ENCODE results near the gene CS.
A peak's percentile ranks its signal among the peaks of the same experiment; 100 is the strongest.

The CS gene

DNA sequence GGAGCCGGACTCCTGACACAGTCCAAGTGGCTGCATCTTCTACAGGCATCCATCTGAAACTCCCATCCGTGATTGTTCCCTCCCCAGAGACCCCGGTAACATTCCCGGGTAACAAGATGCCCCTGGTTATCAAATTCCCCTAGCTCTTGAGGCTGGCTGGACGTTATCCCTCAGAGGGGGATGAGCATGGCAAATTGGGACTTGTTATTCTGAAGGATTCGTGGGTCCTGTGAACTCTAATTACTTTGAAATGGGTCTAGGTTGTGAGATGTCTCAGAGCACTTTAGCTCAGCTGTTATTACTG is 34.3 kb upstream of the CS start:
- TF ChIP-seq, protein P1, sequence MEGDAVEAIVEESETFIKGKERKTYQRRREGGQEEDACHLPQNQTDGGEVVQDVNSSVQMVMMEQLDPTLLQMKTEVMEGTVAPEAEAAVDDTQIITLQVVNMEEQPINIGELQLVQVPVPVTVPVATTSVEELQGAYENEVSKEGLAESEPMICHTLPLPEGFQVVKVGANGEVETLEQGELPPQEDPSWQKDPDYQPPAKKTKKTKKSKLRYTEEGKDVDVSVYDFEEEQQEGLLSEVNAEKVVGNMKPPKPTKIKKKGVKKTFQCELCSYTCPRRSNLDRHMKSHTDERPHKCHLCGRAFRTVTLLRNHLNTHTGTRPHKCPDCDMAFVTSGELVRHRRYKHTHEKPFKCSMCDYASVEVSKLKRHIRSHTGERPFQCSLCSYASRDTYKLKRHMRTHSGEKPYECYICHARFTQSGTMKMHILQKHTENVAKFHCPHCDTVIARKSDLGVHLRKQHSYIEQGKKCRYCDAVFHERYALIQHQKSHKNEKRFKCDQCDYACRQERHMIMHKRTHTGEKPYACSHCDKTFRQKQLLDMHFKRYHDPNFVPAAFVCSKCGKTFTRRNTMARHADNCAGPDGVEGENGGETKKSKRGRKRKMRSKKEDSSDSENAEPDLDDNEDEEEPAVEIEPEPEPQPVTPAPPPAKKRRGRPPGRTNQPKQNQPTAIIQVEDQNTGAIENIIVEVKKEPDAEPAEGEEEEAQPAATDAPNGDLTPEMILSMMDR (IDR thresholded peaks at IDR 0.05; ENCODE audit: poor library complexity, severe bottlenecking), result peak; percentile 29
- no peaks in the 10 kb centered on the region for H3K27me3 ChIP-seq (ENCODE audit: insufficient read depth, poor library complexity, severe bottlenecking)
- peaks cover 5% of the 10 kb centered on the region for H3K4me1 ChIP-seq (ENCODE audit: insufficient read depth, poor library complexity, severe bottlenecking)
- H3K27ac ChIP-seq (ENCODE audit: poor library complexity, severe bottlenecking), result peak overlapping the region; percentile 79
- DNase-seq (ENCODE audit: low spot score), result no peak
- no peaks in the 10 kb centered on the region for H3K36me3 ChIP-seq (ENCODE audit: low read depth)
- no peak for ATAC-seq (ENCODE audit: low read depth)
- peak overlapping the region; percentile 47 for H3K4me3 ChIP-seq (ENCODE audit: severe bottlenecking)
- no peaks in the 10 kb centered on the region for H3K9me3 ChIP-seq (ENCODE audit: severe bottlenecking)

DNA sequence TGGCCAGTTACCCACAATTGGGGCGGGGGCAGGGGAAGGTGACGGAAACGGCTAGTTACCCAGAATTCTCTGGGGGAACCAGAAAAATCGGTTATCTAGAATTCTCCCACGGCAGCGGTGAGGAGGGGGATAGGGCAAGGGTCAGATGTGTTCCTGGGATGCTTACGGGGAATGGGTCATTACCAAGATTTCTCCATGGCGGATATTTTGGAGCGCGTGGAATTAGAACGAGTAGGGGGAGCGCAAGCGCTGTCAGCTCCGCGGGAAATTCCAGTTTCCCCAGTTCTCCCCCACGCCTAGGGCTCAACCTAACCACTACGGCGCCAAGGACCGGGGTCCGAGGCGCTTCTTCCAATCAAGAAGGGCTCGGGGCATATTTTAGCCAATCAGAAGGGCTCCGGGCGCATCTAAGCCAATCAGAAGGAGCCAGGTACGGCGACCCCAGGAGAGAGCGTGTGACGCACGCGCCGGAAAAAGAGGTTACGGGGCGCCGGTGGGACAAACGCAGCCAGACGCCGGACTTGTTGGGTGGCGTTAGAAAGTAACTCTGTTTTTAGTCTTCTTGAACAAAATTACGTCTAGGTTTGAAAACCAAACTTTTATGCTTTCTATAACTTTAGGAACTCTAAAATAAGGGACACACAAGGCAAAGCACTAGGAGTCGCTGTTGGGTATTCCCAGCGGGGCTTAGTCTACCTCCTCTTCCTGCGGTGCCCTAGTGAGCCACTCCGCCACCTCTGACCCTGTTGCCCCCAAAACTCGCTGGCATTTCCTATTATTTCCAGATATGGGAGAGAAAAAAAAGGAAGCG is 33.8 kb upstream of the CS start, which contains the start of gene PAN2:
Gene PAN2, minus strand, starts transcription at position 322 of the 811 bp plus-strand sequence. CDS start 906 bp downstream, outside the sequence.
- Histone ChIP-seq H3K4me3 (ENCODE audit: severe bottlenecking) (peak within 1 kb of the TSS; percentile 47), H3K36me3 (ENCODE audit: low read depth) (peaks cover 3% of the 10 kb centered on the region), H3K4me1 (ENCODE audit: insufficient read depth, poor library complexity, severe bottlenecking) (peaks cover 5% of the 10 kb centered on the region), H3K9me3 (ENCODE audit: severe bottlenecking) (no peaks in the 10 kb centered on the region), H3K27me3 (ENCODE audit: insufficient read depth, poor library complexity, severe bottlenecking) (no peaks in the 10 kb centered on the region), H3K27ac (ENCODE audit: poor library complexity, severe bottlenecking) (peak within 1 kb of the TSS; percentile 79)
- peak; percentile 96 for ATAC-seq (ENCODE audit: low read depth)
- DNase-seq (ENCODE audit: low spot score), result peak; percentile 97
- TF ChIP-seq, protein P1 (IDR thresholded peaks at IDR 0.05; ENCODE audit: poor library complexity, severe bottlenecking), result peak; percentile 48

DNA sequence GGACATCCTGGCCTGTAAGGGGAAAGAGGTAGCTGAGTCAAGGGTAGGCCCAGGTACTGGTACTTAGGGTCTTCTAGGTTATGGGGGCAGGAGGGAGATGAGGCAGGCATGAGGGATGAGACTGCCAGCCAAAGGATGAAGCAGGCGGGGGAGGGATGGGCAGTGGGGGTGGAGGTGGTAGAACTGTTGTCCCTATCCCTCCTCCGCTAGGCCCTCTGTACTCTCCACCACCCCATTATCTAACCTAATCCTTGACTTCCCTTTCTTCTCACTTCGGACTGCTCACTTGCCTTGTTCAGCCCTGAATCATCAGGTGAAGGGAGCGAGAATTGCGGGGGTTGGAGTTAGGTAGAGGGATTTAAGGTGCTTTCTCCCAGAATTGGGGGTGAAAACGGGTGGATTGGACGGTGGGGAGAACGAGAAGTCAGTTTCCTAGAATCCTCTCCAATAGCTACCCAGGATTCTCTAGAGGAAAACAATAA is 33.1 kb upstream of the CS start:
- Histone ChIP-seq H3K4me1 (ENCODE audit: insufficient read depth, poor library complexity, severe bottlenecking) (peaks cover 4% of the 10 kb centered on the region), H3K27me3 (ENCODE audit: insufficient read depth, poor library complexity, severe bottlenecking) (no peaks in the 10 kb centered on the region), H3K27ac (ENCODE audit: poor library complexity, severe bottlenecking) (peak overlapping the region; percentile 79), H3K4me3 (ENCODE audit: severe bottlenecking) (peak overlapping the region; percentile 47), H3K36me3 (ENCODE audit: low read depth) (peaks cover 4% of the 10 kb centered on the region), H3K9me3 (ENCODE audit: severe bottlenecking) (no peaks in the 10 kb centered on the region)
- ATAC-seq (ENCODE audit: low read depth), result peak; percentile 18
- TF ChIP-seq, protein P1 (IDR thresholded peaks at IDR 0.05; ENCODE audit: poor library complexity, severe bottlenecking), result no peak
- no peak for DNase-seq (ENCODE audit: low spot score)

DNA sequence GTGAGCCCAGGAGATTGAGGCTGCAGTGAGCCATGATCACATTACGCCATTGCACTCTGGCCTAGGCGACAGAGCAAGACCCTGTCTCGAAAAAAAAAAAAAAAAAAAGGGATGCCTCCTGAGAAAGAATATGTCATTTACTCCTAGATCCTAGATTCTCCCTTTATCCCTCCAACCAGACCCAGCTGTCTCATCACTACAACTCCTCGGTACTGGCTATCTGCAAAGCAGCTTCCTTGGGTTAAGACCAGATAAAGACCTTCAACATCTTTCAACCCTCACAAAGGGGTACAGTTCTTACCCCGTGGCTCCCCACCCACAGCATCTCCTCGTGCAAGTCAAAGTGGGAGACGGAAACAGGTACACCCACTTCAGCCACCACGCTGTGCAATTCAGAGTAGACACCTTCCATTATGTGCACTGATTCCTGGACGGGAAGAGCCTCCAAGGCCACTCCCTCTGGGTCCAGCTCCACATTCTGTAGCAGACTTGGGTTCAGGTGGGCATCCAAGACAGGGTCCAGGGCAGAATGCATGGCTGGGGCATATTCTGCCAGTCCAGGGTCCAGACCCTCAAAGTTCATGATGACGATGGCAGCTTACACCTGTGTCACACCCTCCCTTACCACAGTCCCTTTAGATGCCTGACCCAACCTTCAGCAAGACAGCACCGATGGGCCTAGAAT is 32.5 kb upstream of the CS start:
- ATAC-seq (ENCODE audit: low read depth) (no peak), DNase-seq (ENCODE audit: low spot score) (no peak)
- no peaks in the 10 kb centered on the region for H3K4me1 ChIP-seq (ENCODE audit: insufficient read depth, poor library complexity, severe bottlenecking)
- TF ChIP-seq, protein P1 (IDR thresholded peaks at IDR 0.05; ENCODE audit: poor library complexity, severe bottlenecking), result no peak
- H3K36me3 ChIP-seq (ENCODE audit: low read depth), result peaks cover 4% of the 10 kb centered on the region
- no peaks in the 10 kb centered on the region for H3K9me3 ChIP-seq (ENCODE audit: severe bottlenecking)
- no peaks in the 10 kb centered on the region for H3K27me3 ChIP-seq (ENCODE audit: insufficient read depth, poor library complexity, severe bottlenecking)
- peak overlapping the region; percentile 79 for H3K27ac ChIP-seq (ENCODE audit: poor library complexity, severe bottlenecking)
- H3K4me3 ChIP-seq (ENCODE audit: severe bottlenecking), result peak overlapping the region; percentile 47

All from RWPE2 (cell line).